IPS-20b (cell line): Measurements from ENCODE around the gene NBEAL1.
"Not testable (repeated sequence)": the region's sequence is repeated elsewhere in the genome, so short reads cannot be mapped to it uniquely, and the experiment has no call there.

Experiments used
- H3K27ac ChIP-seq: one replicate; pipeline ENCODE4 v1.5.1; 2013; ENCODE audit warnings: low read length
- H3K27me3 ChIP-seq: 2 replicates; pipeline ENCODE4 v1.6.1; 2013; ENCODE audit warnings: mild to moderate bottlenecking, low read length, inconsistent platforms; ENCODE audit not compliant: insufficient read depth
- H3K36me3 ChIP-seq: 2 replicates; pipeline ENCODE4 v1.6.1; 2013; ENCODE audit warnings: low read depth, mild to moderate bottlenecking, inconsistent platforms, low read length, moderate library complexity; ENCODE audit not compliant: insufficient read depth
- H3K4me1 ChIP-seq: 2 replicates; pipeline ENCODE4 v1.6.1; 2013; ENCODE audit warnings: mild to moderate bottlenecking, control low read depth, inconsistent platforms, low read length, moderate library complexity; ENCODE audit not compliant: insufficient read depth
- H3K4me3 ChIP-seq: 2 replicates; pipeline ENCODE4 v1.5.1; 2013; ENCODE audit warnings: mild to moderate bottlenecking, low read length, inconsistent platforms
- H3K9ac ChIP-seq: 2 replicates; pipeline ENCODE4 v1.6.1; 2013; ENCODE audit warnings: low read depth, mild to moderate bottlenecking, inconsistent platforms, low read length, moderate library complexity
- H3K9me3 ChIP-seq: 2 replicates; pipeline ENCODE4 v1.6.1; 2013; ENCODE audit warnings: mild to moderate bottlenecking, low read depth, low read length, inconsistent platforms; ENCODE audit not compliant: insufficient read depth

Gene NBEAL1

GRCh38 chr2:203238292-203238703, 223.6 kb downstream of the NBEAL1 start:
- Histone ChIP-seq H3K27ac (peak overlapping the region; percentile 72), H3K4me3 (peak overlapping the region; percentile 98), H3K4me1 (no peaks in the 10 kb centered on the region), H3K9ac (peak overlapping the region; percentile 95), H3K9me3 (no peaks in the 10 kb centered on the region), H3K27me3 (no peaks in the 10 kb centered on the region), H3K36me3 (no peaks in the 10 kb centered on the region)

DNA sequence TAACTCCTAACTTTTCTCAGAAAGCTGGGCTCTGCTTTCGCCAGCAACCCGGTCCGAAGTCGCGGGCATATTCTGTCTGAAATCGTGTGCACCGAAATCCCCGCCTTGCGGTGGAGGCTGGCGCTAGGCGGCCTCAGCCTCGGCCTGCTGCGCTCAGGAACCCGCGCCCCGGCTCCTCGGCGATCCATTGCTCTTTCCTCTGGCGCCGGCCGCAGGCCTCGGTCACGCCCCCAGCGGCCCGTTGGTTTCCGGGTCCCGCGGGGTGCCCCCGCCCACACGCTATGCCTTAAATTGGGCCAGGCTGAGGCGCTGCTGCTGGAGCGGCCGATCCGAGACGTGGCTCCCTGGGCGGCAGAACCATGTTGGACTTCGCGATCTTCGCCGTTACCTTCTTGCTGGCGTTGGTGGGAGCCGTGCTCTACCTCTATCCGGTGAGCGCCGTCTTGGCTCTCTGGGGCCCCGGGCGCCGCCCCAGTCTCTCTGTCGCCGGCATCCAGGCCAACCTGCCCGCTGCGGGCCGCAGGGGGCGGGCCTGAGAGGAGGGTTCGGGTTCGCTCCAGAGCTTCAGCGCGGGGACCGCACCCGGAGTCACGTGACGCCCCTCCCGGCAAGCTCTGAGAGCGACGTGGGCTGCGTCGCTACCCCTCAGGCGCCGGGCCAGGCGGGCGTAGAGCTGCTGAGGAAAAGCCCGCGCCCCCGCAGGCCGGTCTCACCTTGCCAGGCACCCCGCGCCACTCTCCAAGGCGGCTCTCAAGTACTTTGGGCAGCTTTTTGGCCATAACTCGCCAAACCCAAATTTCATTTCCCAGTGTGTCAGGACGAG, 224.2 kb downstream of the NBEAL1 start, which contains the start of gene CYP20A1:
TSS of gene CYP20A1 (plus strand) at position 315 of the 823 bp plus-strand sequence. CDS start at position 360, 45 bp downstream.
- Histone ChIP-seq H3K4me1 (no peaks in the 10 kb centered on the region), H3K36me3 (no peaks in the 10 kb centered on the region), H3K27ac (peak within 1 kb of the TSS; percentile 87), H3K9me3 (no peaks in the 10 kb centered on the region), H3K27me3 (no peaks in the 10 kb centered on the region), H3K9ac (peak within 1 kb of the TSS; percentile 95), H3K4me3 (peak within 1 kb of the TSS; percentile 98)

DNA sequence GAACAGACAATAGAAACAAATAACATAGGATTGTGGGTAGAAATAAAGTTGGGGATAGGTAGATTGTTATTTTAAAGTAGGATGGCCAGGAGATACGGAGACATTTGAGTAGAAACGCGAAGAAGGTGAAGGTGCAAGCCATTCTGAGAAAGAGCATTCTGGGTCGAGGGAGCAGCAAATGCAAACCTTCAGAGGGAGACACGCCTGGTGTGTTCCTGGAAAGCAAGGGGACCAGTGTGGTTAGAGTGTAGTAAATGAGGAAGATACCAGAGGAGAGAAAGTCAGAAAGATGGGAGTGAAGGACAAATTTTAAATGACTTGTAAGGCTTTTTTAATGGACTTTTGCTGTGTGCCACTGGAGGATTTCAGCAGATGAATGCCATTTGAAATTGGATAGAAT, 225.8 kb downstream of the NBEAL1 start:
- Histone ChIP-seq H3K9me3 (no peaks in the 10 kb centered on the region), H3K4me3 (peak overlapping the region; percentile 98), H3K4me1 (no peaks in the 10 kb centered on the region), H3K9ac (peak overlapping the region; percentile 95; the same call in 1 of the 2 replicates), H3K36me3 (peaks cover 2% of the 10 kb centered on the region; the same call in 1 of the 2 replicates), H3K27ac (no peak overlapping the region), H3K27me3 (no peaks in the 10 kb centered on the region)

DNA sequence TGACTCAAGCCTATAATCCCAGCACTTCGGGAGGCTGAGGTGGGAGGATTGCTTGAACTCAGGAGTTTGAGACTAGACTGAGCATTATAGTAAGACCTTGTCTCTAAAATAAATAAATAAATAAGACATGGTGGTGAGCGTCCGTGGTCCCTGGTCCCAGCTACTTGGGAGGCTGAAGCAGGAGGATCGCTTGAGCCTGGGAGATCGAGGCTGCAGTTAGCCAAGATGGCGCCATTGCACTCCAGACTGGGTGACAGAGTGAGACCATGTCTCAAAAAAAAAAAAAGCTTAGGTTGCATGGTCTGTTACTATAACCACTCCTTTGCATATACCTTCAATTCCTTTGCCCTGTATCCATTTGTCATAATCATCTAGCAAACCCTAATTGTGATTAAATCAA, 227.8 kb downstream of the NBEAL1 start:
- H3K9me3 ChIP-seq, result no peaks in the 10 kb centered on the region
- H3K36me3 ChIP-seq, result peaks cover 16% of the 10 kb centered on the region

GRCh38 chr2:203246646-203247045, 232.0 kb downstream of the NBEAL1 start:
- H3K4me1 ChIP-seq, result no peaks in the 10 kb centered on the region
- no peaks in the 10 kb centered on the region for H3K27me3 ChIP-seq
- no peak overlapping the region for H3K27ac ChIP-seq
- H3K4me3 ChIP-seq, result no peak overlapping the region
- H3K9ac ChIP-seq, result no peak overlapping the region
- H3K9me3 ChIP-seq, result no peaks in the 10 kb centered on the region
- H3K36me3 ChIP-seq, result peaks cover 29% of the 10 kb centered on the region

More for the DNA sequence above, 227.8 kb downstream of the NBEAL1 start:
- no peak overlapping the region for H3K4me3 ChIP-seq
- no peak overlapping the region for H3K27ac ChIP-seq
- no peaks in the 10 kb centered on the region for H3K27me3 ChIP-seq
- H3K9ac ChIP-seq, result no peak overlapping the region
- H3K4me1 ChIP-seq, result no peaks in the 10 kb centered on the region

- no peak overlapping the region for H3K9ac ChIP-seq
- no peak overlapping the region for H3K4me3 ChIP-seq
- H3K27me3 ChIP-seq, result no peaks in the 10 kb centered on the region
- H3K4me1 ChIP-seq, result no peaks in the 10 kb centered on the region
- H3K36me3 ChIP-seq, result peaks cover 39% of the 10 kb centered on the region
- no peak overlapping the region for H3K27ac ChIP-seq
- H3K9me3 ChIP-seq, result no peaks in the 10 kb centered on the region
Measured at GRCh38 chr2:203252818-203253217, 238.1 kb downstream of the NBEAL1 start.

- H3K4me3 ChIP-seq, H3K4me1 ChIP-seq, H3K9ac ChIP-seq, H3K27me3 ChIP-seq, H3K27ac ChIP-seq, H3K9me3 ChIP-seq: not testable (repeated sequence)
- H3K36me3 ChIP-seq, result peaks cover 44% of the 10 kb centered on the region
Measured at GRCh38 chr2:203253422-203254095, 238.9 kb downstream of the NBEAL1 start.

DNA sequence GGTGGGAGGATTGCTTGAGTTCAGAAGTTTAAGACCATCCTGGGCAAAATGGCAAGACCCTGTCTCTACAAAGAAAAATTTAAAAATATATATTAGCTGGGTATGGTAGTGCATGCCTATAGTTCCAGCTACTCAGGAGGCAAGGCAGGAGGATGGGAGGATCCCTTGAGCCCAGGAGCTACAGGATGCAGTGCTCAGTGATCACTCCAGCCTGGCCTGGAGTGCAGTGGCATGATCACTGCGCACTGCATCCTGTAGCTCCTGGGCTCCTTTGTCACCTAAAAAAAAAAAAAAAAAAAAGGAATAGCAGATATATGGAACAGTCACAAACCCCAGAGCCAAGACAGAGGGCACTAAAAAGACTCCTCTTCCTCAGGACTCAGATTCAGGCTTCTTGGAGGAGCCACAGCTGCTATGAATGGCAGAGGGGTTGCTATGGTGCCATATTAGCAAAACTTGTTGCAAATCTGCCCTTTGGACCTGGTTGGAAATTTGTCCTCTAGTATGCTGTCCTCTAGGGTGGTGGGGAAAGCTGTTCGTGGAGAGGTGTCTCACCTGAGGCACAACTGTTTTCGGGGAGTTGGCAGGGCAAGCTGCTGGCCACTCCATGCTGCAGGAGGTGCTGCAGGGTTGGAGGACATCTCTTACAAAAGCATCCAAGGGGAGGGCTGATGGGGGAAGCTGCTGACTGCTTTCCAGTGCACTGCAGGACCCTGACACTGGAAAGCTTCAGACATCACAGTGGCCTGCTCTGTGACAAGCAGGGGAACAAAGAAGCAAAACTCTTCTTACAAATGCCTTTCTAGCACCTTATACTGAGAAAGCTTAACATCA, 246.9 kb downstream of the NBEAL1 start:
- H3K27ac ChIP-seq, result no peak overlapping the region
- no peak overlapping the region for H3K9ac ChIP-seq
- H3K27me3 ChIP-seq, result no peaks in the 10 kb centered on the region
- peaks cover 29% of the 10 kb centered on the region; the same call in 1 of the 2 replicates for H3K36me3 ChIP-seq
- H3K9me3 ChIP-seq, result no peaks in the 10 kb centered on the region
- no peak overlapping the region for H3K4me3 ChIP-seq
- peaks cover 6% of the 10 kb centered on the region; the same call in 1 of the 2 replicates for H3K4me1 ChIP-seq
